Panc1 (cell line): ENCODE measurements around the gene NPTX1.

Experiments
- TF ChIP-seq, protein P1 (sequence below): fragments of 450-650 bp; IDR thresholded peaks from 2 replicates; pipeline ENCODE4 v1.5.1; 2017; ENCODE audit warnings: mild to moderate bottlenecking
- TF ChIP-seq, protein P2 (sequence below), 2 experiments: IDR thresholded peaks; 2 replicates each; pipeline ENCODE4 v1.6.1; 2011 to 2012; ENCODE audit warnings: low read depth in 2 of 2, control low read depth in 1 of 2, low read length in 1 of 2, mild to moderate bottlenecking in 1 of 2, moderate library complexity in 1 of 2; ENCODE audit not compliant: insufficient read depth in 1 of 2

DNA sequence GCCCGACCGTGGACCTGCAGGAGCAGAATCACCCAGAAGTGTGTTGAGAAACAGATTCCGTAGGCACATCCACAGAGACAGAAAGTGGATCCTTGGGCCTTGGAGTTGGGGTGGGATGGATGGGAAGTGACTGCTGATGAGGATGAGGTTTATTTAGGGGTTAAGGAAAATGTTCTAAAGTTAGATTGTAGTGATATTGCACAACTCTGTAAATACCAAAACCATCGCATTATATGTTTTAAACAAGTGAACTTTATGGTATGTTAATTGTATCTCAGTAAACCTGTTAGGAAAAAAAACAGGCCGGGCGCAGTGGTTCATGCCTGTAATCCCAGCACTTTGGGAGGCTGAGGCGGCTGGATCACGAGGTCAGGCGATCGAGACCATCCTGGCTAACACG is 57.8 kb downstream of the NPTX1 start:
- TF ChIP-seq, protein P1, sequence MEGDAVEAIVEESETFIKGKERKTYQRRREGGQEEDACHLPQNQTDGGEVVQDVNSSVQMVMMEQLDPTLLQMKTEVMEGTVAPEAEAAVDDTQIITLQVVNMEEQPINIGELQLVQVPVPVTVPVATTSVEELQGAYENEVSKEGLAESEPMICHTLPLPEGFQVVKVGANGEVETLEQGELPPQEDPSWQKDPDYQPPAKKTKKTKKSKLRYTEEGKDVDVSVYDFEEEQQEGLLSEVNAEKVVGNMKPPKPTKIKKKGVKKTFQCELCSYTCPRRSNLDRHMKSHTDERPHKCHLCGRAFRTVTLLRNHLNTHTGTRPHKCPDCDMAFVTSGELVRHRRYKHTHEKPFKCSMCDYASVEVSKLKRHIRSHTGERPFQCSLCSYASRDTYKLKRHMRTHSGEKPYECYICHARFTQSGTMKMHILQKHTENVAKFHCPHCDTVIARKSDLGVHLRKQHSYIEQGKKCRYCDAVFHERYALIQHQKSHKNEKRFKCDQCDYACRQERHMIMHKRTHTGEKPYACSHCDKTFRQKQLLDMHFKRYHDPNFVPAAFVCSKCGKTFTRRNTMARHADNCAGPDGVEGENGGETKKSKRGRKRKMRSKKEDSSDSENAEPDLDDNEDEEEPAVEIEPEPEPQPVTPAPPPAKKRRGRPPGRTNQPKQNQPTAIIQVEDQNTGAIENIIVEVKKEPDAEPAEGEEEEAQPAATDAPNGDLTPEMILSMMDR = no peak
- TF ChIP-seq, protein P2, sequence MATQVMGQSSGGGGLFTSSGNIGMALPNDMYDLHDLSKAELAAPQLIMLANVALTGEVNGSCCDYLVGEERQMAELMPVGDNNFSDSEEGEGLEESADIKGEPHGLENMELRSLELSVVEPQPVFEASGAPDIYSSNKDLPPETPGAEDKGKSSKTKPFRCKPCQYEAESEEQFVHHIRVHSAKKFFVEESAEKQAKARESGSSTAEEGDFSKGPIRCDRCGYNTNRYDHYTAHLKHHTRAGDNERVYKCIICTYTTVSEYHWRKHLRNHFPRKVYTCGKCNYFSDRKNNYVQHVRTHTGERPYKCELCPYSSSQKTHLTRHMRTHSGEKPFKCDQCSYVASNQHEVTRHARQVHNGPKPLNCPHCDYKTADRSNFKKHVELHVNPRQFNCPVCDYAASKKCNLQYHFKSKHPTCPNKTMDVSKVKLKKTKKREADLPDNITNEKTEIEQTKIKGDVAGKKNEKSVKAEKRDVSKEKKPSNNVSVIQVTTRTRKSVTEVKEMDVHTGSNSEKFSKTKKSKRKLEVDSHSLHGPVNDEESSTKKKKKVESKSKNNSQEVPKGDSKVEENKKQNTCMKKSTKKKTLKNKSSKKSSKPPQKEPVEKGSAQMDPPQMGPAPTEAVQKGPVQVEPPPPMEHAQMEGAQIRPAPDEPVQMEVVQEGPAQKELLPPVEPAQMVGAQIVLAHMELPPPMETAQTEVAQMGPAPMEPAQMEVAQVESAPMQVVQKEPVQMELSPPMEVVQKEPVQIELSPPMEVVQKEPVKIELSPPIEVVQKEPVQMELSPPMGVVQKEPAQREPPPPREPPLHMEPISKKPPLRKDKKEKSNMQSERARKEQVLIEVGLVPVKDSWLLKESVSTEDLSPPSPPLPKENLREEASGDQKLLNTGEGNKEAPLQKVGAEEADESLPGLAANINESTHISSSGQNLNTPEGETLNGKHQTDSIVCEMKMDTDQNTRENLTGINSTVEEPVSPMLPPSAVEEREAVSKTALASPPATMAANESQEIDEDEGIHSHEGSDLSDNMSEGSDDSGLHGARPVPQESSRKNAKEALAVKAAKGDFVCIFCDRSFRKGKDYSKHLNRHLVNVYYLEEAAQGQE (IDR thresholded peaks at IDR 0.05; ENCODE audit: insufficient read depth in 1 of 2, low read depth in 2 of 2, low read length in 1 of 2) = no peak
